Activated T-helper 2 cell treated with anti-CD3 and anti-CD28 coated beads, Interferon-gamma antibody, Interleukin-2, Interleukin-4, amounts not matched to agents 10 μg/mL and 5 μg/mL and 100 μg/mL, durations not matched to agents 14 hours and 24 hours and 36 hours (primary cell): Measurements from ENCODE around the gene OR4C6. TPM values are rescaled to one million over a fixed set of nuclear protein-coding genes. Genes with fewer than 3 reads are reported as not detected.

Source experiments
- DNase-seq: peaks from one replicate; pipeline ENCODE4 v3.0.0; 2021; ENCODE audit warnings: low spot score
- H3K27ac Mint-ChIP-seq: one replicate; pipeline ENCODE4 v1.8.0; 2021; ENCODE audit warnings: mixed read lengths
- H3K27me3 Mint-ChIP-seq: one replicate; pipeline ENCODE4 v1.8.0; 2021; ENCODE audit warnings: low read depth, mixed read lengths
- H3K36me3 Mint-ChIP-seq: one replicate; pipeline ENCODE4 v1.8.0; 2021; ENCODE audit warnings: low read depth, mixed read lengths
- H3K4me1 Mint-ChIP-seq: one replicate; pipeline ENCODE4 v1.8.0; 2021; ENCODE audit warnings: low read depth, mixed read lengths
- H3K4me3 Mint-ChIP-seq: one replicate; pipeline ENCODE4 v1.8.0; 2021; ENCODE audit warnings: low read depth, mild to moderate bottlenecking, moderate library complexity, mixed read lengths
- H3K9me3 Mint-ChIP-seq: one replicate; pipeline ENCODE4 v1.8.0; 2021; ENCODE audit warnings: mixed read lengths
- intact Hi-C: fragments of 100-400 bp; cut with micrococcal nuclease; formaldehyde crosslinking; loops from one replicate; pipeline ENCODE4 v1.15.1; 2023
- total RNA-seq: library from RNA; stranded (reverse); gene quantifications from 2 replicates; pipeline ENCODE4 v1.2.3, GENCODE V29; 2022

OR4C6 gene
- total RNA-seq, 1 donor from 2014 or later, result not detected

DNA sequence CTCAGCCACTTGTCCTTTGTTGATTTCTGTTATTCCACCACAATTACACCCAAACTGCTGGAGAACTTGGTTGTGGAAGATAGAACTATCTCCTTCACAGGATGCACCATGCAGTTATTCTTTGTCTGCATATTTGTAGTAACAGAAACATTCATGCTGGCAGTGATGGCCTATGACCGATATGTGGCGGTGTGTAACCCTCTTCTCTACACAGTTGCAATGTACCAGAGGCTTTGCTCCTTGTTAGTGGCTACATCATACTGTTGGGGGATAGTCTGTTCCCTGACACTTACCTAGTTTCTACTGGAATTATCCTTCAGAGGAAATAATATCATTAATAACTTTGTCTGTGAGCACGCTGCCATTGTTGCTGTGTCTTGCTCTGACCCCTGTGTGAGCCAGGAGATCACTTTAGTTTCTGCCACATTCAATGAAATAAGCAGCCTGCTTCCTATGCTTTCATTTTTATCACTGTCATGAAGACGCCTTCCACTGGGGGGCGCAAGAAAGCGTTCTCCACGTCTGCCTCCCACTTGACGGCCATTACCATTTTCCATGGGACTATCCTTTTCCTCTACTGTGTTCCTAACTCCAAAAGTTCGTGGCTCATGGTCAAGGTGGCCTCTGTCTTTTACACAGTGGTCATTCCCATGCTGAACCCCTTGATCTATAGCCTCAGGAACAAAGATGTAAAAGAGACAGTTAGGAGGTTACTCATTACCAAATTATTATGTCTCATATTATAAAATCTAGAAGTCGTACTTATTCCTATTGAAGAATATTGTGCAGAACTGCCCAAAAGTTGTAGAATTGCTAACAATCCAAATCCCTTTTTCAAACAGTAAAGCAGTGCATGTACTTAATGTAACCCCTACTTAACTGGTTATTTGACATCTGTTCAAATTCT, 53.2 kb downstream of the OR4C6 start:
- no peak overlapping the region for H3K4me3 Mint-ChIP-seq
- DNase-seq, result no peak
- no peak overlapping the region for H3K27ac Mint-ChIP-seq

More for the DNA sequence above, 53.2 kb downstream of the OR4C6 start:
- Mint-ChIP-seq H3K9me3 (peaks cover 10% of the 10 kb centered on the region), H3K27me3 (no peaks in the 10 kb centered on the region), H3K4me1 (no peaks in the 10 kb centered on the region), H3K36me3 (no peaks in the 10 kb centered on the region)
- intact Hi-C loops, result no loop called here

Other genes starting within 250 kb of the OR4C6 start
- not detected in 2 replicates for gene OR4C15, start 107.7 kb upstream of the OR4C6 start, total RNA-seq
- not detected in 2 replicates for gene OR4C16, start 90.1 kb upstream of the OR4C6 start, total RNA-seq
- gene OR4C11, start 54.6 kb upstream of the OR4C6 start, total RNA-seq, result not detected in 2 replicates
- not detected in 2 replicates for gene OR4P4, start 27.1 kb upstream of the OR4C6 start, total RNA-seq
- gene OR4S2, start 13.9 kb upstream of the OR4C6 start, total RNA-seq, result not detected in 2 replicates
- gene OR5D13, start 111.2 kb downstream of the OR4C6 start, total RNA-seq, result not detected in 2 replicates
- not detected in 2 replicates for gene OR5D14, start 133.4 kb downstream of the OR4C6 start, total RNA-seq
- gene OR5L1, start 149.2 kb downstream of the OR4C6 start, total RNA-seq, result not detected in 2 replicates
- gene OR5D18, start 157.4 kb downstream of the OR4C6 start, total RNA-seq, result not detected in 2 replicates
- not detected in 2 replicates for gene OR5L2, start 165.0 kb downstream of the OR4C6 start, total RNA-seq
- gene OR5D16, start 176.6 kb downstream of the OR4C6 start, total RNA-seq, result not detected in 2 replicates
- gene TRIM51, start 221.1 kb downstream of the OR4C6 start, total RNA-seq, result not detected in 2 replicates